Duodenal mucosa (tissue), 2 donors: Measurements from ENCODE around the gene ANG.
"Not testable (repeated sequence)": the region's sequence is repeated elsewhere in the genome, so short reads cannot be mapped to it uniquely, and the experiment has no call there.

Experiments
- H3K27ac ChIP-seq: one replicate; pipeline ENCODE4 v1.7.0; 2013; ENCODE audit warnings: low read depth, low read length
- H3K27me3 ChIP-seq, 2 donors: one replicate each; pipeline ENCODE4 v1.7.0; 2013; ENCODE audit warnings: low read length in 2 of 2, control low read depth in 1 of 2; ENCODE audit not compliant: insufficient read depth in 2 of 2, control insufficient read depth in 1 of 2
- H3K36me3 ChIP-seq, 2 donors: one replicate each; pipeline ENCODE4 v1.7.0; 2013; ENCODE audit warnings: low read length in 2 of 2, control low read depth in 1 of 2; ENCODE audit not compliant: insufficient read depth in 2 of 2, control insufficient read depth in 1 of 2
- H3K4me1 ChIP-seq, 2 donors: one replicate each; pipeline ENCODE4 v1.7.0; 2013; ENCODE audit warnings: low read length in 2 of 2, control low read depth in 1 of 2; ENCODE audit not compliant: insufficient read depth in 2 of 2, control insufficient read depth in 1 of 2
- H3K4me3 ChIP-seq, 2 donors: one replicate each; pipeline ENCODE4 v1.7.0; 2013; ENCODE audit warnings: low read length in 2 of 2, low read depth in 1 of 2
- H3K9ac ChIP-seq, 2 donors: one replicate each; pipeline ENCODE4 v1.7.0; 2013; ENCODE audit warnings: low read length in 2 of 2, low read depth in 1 of 2
- H3K9me3 ChIP-seq, 2 donors: one replicate each; pipeline ENCODE4 v1.7.0; 2013; ENCODE audit warnings: low read length in 2 of 2, control low read depth in 1 of 2; ENCODE audit not compliant: control insufficient read depth in 1 of 2

ANG gene

DNA sequence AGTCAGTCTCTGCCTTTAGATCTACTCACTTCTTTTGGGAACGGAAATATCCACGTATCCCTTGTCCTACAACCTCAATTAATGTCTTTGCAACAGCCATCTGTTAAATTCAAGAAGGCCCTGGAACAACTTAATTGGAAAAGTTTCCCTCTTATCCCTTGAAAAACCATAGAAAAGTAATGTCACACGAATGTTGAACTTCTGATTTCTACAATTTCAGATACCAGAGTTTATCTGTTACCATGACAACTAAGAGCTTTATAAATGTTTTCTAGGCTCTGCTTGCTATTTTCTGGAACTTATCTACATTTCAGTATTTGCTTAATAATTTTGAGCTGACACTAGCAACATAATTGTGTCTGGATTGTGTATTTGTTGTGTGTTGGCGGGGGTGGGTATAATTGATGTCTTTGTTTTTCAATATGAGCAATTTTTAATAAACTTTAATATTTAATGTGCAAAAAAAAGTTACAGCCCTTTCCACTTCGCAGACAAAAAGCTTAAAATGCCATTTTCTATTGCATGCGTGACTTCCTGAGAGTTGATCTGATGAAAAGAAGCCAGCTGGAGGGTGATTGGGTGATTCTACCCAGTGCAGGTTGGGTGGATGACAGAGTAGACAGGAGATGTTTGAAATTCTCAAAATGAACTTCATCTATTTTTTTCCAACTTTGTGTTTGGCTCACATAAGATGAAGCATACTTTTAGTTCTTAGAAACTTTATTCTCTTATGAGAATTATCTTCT, 45.3 kb downstream of the ANG start:
- H3K4me1 ChIP-seq, result peaks cover 0 to 3% of the 10 kb centered on the region in 2 donors
- H3K27me3 ChIP-seq, result no peaks in the 10 kb centered on the region
- no peaks in the 10 kb centered on the region for H3K9me3 ChIP-seq
- no peak overlapping the region for H3K4me3 ChIP-seq
- H3K9ac ChIP-seq, result no peak overlapping the region
- no peaks in the 10 kb centered on the region for H3K36me3 ChIP-seq
- no peak overlapping the region for H3K27ac ChIP-seq

DNA sequence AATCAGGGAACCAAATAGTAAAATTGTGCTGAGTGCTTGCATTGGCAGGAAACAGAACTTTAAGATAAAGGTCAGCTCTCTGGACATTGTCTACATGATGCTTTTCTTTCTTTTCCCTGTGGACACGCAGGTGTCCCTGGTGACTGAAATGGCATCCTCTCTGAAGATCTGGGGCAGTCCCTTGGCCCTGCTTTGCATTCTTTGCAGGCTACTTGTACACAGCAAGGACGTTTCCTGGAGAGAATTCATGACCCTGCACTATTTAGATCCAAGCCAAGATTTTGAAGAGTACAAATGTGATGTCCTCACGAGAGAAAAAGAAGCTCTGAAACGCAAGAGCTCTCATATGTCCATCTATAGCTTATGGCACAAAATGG, 45.9 kb downstream of the ANG start:
- H3K27me3 ChIP-seq, result no peaks in the 10 kb centered on the region
- no peak overlapping the region for H3K27ac ChIP-seq
- no peaks in the 10 kb centered on the region for H3K9me3 ChIP-seq
- no peak overlapping the region for H3K4me3 ChIP-seq
- H3K4me1 ChIP-seq, result peaks cover 0 to 3% of the 10 kb centered on the region in 2 donors
- no peaks in the 10 kb centered on the region for H3K36me3 ChIP-seq
- H3K9ac ChIP-seq, result no peak overlapping the region

DNA sequence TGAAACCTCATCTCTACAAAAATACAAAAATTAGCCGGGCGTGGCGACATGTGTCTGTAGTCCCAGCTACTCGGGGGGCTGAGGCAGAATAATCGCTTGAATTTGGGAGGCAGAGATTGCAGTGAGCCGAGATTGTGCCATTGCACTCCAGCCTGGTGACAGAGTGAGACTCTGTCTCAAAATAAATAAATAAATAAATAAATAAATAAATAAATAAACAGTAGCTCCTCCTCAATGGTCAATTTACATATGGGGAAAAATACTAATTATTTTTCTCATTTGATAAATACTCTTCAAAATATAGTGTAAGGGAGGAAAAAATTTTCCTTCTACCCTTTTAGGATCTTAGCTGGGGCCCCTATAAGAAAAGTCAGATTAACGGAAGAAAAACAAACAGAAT, 49.7 kb downstream of the ANG start:
- H3K4me1 ChIP-seq, H3K9me3 ChIP-seq, H3K9ac ChIP-seq, H3K4me3 ChIP-seq, H3K36me3 ChIP-seq, H3K27ac ChIP-seq, H3K27me3 ChIP-seq: not testable (repeated sequence)

DNA sequence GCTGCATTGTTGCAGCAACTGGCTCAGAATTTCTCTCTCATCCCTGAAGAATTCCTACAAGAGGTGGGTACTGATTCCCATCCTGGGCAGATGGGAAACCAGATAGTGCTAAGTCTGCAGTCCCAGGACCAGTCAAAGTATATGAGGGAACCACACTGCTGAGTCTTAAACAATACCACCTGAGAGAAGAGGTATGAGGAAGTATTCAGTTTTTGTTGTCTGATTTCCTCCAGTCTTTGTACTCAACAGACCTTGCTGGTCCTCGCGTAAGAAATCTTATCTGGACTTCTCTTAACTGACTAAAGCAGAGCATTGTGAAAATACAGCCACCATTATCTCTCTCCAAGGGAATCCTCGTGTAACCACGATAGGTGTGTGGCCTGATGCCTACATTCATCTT, 53.6 kb downstream of the ANG start:
- Histone ChIP-seq H3K9ac (no peak overlapping the region), H3K27me3 (no peaks in the 10 kb centered on the region), H3K9me3 (no peaks in the 10 kb centered on the region), H3K27ac (no peak overlapping the region), H3K36me3 (no peaks in the 10 kb centered on the region), H3K4me1 (no peaks in the 10 kb centered on the region), H3K4me3 (no peak overlapping the region)

DNA sequence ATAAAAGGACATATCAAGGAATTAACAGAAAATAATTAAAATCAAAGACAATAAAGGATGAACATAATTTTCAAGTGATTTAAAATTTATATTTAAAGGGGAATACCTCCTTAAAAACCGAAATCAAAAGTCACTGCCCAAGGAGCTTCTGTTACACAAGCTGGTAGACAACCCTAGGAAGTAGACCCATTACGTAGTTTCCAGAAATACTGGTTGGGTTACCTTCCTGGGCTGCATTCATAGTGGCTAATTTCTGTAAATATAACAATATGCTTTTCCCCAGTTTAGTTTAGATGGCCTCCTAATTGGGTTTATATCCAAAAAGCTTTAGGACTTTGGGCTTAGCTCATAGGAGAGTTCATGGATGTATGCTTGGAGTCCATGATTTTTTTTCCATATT, 55.0 kb downstream of the ANG start:
- no peaks in the 10 kb centered on the region for H3K9me3 ChIP-seq
- H3K27ac ChIP-seq, result no peak overlapping the region

More for the DNA sequence above, 55.0 kb downstream of the ANG start:
- Histone ChIP-seq H3K4me1 (peaks cover 0 to 7% of the 10 kb centered on the region in 2 donors), H3K4me3 (no peak overlapping the region), H3K9ac (no peak overlapping the region), H3K36me3 (no peaks in the 10 kb centered on the region), H3K27me3 (no peaks in the 10 kb centered on the region)
